HG03457 (cell line): Measurements from ENCODE around the gene NHSL2.
A peak's percentile ranks its signal among the peaks of the same experiment; 100 is the strongest.

ENCODE experiments used
- ATAC-seq: cut with Tn5 transposase; IDR thresholded peaks from one replicate; pipeline ENCODE4 v1.9.1; 2021; ENCODE audit warnings: moderate number of reproducible peaks; ENCODE audit not compliant: unreplicated experiment

NHSL2 gene

DNA sequence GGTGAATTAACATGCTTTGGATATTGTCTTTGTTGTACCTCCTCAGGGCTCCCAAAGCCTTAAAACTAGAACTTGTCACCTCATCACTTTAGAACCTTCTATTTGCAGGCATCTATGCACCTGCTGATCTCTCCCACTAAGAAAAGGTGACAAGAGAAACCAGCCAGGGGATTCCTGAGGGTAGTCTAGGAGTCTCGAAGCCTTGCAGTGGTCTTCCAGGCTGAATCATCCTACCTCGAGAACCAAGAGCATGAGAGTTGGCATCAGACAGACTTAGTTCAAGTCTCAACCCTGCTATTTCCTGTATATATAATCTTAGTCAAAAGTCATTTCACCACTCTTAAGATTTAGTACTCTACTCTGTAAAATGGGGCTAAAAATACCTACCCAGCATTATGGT is 191.5 kb downstream of the NHSL2 start:
- ATAC-seq: no peak

DNA sequence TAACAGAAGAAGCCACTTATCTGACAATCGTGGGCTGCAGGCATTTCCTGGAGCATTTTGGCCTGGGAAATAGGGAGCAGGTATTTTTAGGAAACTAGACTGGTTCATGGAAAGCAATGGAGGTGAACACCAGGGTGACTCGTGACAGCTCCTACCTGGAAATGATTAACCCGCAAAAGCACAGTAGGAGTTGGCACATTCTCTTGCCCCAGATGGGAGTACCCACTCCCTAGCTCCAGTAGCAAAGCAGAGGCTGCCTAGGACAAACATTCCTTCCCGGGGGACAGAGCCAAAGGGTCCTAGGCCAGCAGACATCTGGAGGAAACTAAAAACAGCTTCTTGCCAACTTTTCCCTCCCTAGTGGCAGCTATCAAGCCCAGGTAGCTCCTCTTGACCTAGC is 192.1 kb downstream of the NHSL2 start:
- ATAC-seq: no peak

GRCh38 chrX:72105436-72105835 is 194.8 kb downstream of the NHSL2 start:
- peak; percentile 48 for ATAC-seq

DNA sequence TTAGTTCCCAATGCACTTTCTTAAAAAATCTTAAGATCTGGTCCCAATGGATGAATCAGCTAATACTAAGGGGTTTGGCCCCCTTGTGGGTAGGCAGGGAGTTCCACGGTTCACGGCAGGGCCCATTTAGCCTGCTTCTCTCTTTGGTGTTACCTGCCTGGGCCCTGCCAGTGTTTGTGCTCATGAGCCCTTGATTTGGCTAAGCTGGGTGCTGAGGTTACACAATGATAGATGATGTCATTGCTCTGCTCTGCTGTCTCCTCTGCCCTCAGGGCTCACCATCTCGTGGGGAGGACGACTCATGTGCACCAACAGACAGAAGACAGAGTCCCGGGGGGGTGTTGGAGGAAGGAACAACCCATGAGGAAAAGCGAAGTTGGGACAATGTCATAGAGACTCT is 196.7 kb downstream of the NHSL2 start:
- ATAC-seq: no peak

DNA sequence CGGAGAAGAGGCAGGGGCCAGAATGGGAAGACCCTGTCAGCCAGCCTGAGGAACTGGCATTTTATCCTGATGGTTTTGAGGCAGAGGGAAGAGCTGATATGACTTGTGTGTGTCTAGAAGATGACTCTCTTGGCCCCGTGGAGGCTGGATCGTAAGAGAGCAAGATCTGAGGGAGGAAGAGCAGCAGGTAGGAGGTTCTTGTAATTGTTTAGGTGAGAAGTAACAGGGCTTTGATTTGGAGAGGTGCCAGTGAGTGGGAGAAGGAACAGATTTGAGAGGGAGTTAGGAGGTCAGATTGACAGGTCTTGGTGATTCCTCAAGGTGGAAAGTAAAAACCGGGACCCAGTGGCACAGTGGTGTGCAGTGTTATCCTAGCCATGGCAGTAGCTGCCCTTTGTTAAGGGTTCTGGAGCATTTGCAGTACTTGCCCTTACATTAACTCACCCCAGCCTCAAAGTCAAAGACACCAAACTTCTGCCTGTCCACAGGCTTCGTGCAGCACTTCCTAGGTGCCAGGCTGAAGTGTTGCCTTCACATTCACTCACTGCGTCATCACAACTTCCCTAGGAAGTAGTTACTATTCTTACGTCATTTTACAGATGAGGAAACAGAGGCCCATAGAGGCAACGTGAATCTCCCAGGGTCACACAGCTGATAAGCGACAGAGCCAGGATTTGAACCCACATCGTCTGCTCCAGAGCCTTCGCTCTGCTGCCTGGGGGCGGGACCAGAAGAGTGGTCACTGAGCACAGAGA is 197.4 kb downstream of the NHSL2 start:
- ATAC-seq: no peak

DNA sequence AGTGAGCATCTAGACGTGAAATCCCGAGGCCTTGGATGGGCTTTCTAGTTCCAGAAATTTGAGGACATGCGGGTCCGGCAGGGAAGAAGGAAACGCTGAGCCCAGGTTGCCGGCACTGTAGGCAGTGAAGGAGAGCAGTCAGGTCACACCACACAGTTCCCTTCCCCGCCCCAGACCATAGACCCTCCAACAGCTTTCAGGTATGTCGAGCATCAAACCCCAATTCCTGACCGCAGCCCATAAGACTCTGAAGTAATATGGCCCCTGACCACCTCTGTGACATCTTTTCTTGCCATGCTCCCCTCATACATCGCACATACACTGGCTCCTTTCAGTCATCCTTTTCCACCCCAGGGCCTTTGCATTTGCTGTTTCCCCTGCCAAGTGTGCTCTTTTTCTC is 198.0 kb downstream of the NHSL2 start:
- ATAC-seq: no peak

- ATAC-seq: no peak
These were observed 199.6 kb downstream of the NHSL2 start for GRCh38 chrX:72110051-72110875.

DNA sequence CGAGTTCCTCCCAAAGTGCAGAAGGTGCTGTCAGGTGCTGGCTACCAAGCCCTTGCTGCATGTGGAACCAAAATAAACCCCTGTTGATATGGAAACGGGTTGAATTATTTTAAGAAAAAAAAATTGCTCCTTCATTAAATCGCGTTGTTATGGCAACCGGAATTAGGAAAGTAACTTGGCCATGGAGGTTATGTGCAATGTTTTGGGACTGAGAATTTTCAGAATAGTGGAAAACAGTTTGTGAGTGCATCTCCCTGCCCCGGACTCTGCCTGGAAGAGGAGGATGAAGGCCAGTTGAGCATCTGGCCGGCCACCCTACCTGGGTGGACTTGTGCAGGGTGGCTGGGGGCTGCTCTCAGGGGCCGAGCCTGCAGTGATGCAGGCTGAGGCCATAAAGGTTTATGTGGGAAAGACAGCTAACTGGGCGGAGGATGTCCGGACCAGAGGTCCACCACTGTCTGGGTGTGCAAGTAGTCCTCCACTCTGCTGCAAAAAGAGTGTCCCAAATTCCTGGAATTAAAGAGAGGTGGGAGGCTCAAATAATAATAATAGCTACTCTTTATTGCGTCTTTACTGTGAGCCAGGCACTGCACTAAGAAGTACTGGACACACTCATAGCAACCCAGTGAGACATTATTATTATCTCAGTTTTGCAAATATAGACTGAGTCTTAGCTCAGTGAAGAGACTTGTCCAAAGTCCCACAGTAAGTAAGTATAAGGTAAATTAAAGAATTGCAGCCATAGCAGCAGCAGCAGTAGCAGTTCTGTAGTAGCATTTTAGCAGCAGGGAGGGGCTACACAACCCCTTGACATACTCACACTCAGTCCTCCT is 200.4 kb downstream of the NHSL2 start:
- no peak for ATAC-seq

DNA sequence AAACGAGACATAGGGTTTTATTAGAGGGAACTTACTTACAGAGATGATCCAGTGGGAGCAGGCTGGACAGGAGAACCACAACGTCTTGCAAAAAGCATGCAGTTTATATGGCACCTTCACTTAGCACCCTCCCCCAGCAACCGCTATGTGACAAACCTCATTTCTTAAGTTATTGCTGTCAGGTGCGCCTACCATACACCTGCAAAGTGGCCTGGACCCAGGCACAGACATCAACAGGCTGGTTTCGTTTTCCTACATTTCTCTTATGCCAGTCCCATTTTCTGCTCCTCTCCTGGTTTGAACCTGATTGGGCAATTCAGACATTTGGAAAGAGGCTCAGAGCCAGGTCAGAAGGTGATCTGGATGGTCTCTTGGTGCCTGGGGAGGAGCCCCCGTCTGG is 202.8 kb downstream of the NHSL2 start:
- no peak for ATAC-seq

GRCh38 chrX:72114306-72114705 is 203.7 kb downstream of the NHSL2 start:
- no peak for ATAC-seq

DNA sequence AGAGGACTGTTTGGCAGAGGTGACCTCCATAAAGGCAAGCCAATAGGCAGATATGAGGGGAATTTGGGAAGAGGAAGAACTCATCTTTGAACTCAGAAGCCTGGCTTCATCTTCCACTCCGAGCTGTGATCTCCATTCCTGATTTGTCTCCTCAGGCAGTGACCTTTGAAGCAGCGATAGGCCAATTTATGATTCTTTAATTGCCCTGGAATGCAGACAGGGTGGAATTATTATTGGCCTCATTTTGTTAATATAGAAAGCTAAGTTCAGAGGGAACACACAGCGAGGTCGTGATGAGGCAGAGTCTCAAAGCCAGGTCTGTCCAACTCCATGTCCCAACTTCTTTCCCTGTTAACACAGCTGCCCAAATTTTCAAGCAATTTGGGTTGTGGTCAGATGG is 204.2 kb downstream of the NHSL2 start:
- no peak for ATAC-seq

- no peak for ATAC-seq
These were observed 204.7 kb downstream of the NHSL2 start for GRCh38 chrX:72115380-72115779.

DNA sequence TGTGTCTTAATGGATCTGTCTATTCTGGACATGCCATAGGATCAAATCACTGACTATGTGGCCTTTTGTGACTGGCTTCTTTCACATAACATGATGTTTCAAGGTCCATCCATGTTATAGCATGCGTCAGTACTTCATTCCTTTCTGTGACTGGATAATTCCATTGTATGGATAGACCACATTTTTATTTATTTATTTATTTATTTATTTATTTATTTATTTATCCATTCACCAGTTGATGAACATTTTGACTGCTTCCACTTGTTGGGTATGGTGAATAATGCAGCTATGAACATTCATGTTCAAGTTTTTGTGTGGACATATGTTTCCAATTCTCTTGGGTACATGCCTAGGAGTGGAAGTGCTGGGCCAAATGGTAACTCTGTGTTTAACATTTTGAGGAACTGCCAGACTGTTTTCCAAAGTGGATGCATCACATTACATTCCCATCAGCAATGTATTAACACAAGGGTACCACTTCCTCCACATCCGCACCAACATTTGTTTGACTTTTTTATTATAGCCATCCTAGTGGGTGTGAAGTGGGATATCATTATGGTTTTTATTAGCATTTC is 207.1 kb downstream of the NHSL2 start:
- ATAC-seq: no peak

GRCh38 chrX:72120837-72121236 is 210.2 kb downstream of the NHSL2 start:
- no peak for ATAC-seq

DNA sequence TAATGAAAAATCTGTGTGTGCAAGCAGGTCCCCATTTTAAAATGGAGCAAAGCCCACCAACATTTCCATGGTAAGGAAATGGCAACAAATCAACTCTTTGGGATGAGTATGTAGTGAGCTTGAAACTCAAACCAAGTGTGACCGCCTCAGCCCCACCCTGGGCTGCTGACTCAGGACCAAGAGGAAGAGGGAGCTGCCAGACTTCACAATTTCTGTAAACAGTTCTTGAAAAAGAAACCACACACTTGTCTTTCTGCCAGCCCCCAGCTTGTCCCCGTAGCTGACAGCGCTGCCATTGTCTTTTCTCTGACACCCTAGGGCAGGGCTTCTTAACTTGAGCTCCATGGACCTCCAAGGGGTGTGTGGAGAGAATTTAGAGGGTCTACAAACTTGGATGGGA is 210.7 kb downstream of the NHSL2 start:
- no peak for ATAC-seq

DNA sequence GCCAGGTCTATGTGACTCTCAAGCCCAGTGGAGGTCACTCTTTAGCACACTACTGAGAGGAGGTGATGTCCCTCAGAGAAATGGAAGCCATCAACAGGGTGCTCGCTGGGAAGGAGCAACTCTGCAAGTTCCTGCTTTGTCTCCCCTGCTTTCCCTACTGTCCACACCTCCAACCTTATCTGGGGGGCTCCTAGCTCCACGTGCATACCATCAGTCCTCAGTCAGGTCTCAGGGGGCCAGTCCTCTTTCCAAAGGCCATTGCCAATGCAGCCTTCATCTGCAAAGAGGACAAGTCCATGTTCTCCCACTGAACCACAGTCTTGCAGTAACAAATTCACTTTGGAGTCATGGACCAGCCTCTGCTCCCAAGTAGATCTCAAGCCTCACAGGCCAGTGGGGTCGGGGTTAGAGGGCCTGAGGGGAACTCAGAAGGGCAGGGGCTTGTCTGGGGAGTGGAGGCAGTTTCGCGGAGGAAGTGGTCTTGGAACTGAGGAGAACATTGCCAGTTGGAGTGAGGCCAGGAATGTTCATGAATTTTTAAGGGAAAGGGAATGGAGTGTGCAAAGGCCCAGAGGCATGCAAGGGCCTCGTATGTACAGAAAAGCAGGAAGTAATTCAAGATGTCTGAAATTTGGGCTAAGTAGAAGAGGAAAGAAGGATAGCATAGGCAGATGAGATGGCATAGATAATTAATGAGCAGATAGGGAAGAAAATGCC is 212.1 kb downstream of the NHSL2 start:
- no peak for ATAC-seq

GRCh38 chrX:72123471-72124185 is 213.0 kb downstream of the NHSL2 start:
- ATAC-seq: no peak

DNA sequence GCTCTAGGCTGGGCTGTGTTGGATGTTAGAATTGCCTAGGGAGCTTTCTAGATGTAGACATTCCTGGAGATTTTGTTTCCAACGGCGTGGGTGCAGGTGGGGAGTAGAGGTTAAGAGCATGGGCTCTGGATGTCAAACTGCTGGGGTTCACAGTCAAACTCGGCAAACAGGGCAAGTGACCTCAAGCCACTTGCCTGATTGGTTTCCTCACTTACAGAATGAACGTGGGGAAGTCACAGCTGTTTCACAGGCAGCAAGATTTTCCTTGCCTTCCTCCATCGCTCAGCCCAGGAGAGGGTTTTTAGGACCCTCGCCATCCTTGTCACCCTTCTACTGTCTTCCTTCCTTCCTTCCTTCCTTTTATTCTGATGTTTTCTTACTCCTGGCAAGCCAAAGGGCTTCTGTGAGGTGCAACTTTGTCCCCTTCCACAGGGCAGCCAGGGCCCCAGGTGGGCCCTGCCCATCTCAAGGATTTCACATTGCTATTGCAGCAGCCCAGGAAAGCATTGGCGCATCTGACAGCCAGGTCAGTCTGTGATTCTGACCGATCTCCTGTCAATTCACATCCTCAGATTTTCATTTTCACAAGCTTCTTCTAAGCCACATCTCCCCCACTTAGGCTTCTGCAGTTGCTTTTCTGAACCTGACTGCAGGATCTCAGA is 214.0 kb downstream of the NHSL2 start:
- no peak for ATAC-seq

- ATAC-seq: no peak
These were observed 214.8 kb downstream of the NHSL2 start for GRCh38 chrX:72125331-72126047.
